CD4-positive, alpha-beta memory T cell (primary cell): Measurements from ENCODE around the gene CNN2. TPM values are rescaled to one million over a fixed set of nuclear protein-coding genes. Genes with fewer than 3 reads are reported as not detected.

ENCODE experiments used
- CTCF ChIA-PET: fragments of 350-600 bp; sonication (Branson Sonifier 250); formaldehyde crosslinking; loops from one replicate; lab custom pipeline; 2021; ENCODE audit warnings: inconsistent platforms; ENCODE audit not compliant: partially characterized antibody; lab: Charles Lee
- POLR2A ChIA-PET: fragments of 350-600 bp; sonication (Branson Sonifier 250); formaldehyde crosslinking; loops from one replicate; lab custom pipeline; 2021; ENCODE audit not compliant: partially characterized antibody; lab: Charles Lee
- DNase-seq, 5 donors: peaks; one replicate each; pipeline versions ENCODE4 v3.0.0 to v3.0.0-alpha.2; 2020 to 2022; ENCODE audit warnings: mixed read lengths in 1 of 5
- H3K27ac ChIP-seq: one replicate; pipeline ENCODE4 v1.7.0; 2013; ENCODE audit warnings: low read depth, low read length
- H3K27me3 ChIP-seq: 2 replicates; pipeline ENCODE4 v1.7.0; 2013; ENCODE audit warnings: mild to moderate bottlenecking, low read length, moderate library complexity; ENCODE audit not compliant: insufficient read depth
- H3K36me3 ChIP-seq: 2 replicates; pipeline ENCODE4 v1.7.0; 2013; ENCODE audit warnings: mild to moderate bottlenecking, low read length, moderate library complexity; ENCODE audit not compliant: insufficient read depth
- H3K4me1 ChIP-seq: 2 replicates; pipeline ENCODE4 v1.7.0; 2013; ENCODE audit warnings: mild to moderate bottlenecking, low read length, moderate library complexity; ENCODE audit not compliant: insufficient read depth
- H3K4me3 ChIP-seq, 2 donors: one replicate each; pipeline ENCODE4 v1.7.0; 2013; ENCODE audit warnings: low read length in 2 of 2, mild to moderate bottlenecking in 1 of 2
- H3K9me3 ChIP-seq, 2 donors: one replicate each; pipeline ENCODE4 v1.7.0; 2013; ENCODE audit warnings: low read length in 2 of 2, control low read depth in 1 of 2; ENCODE audit not compliant: control insufficient read depth in 1 of 2
- H3K27ac Mint-ChIP-seq, 7 donors: one replicate each; pipeline ENCODE4 v1.8.0; 2020 to 2021; ENCODE audit warnings: mixed read lengths in 7 of 7, mild to moderate bottlenecking in 6 of 7, inconsistent platforms in 3 of 7, moderate library complexity in 3 of 7
- H3K27me3 Mint-ChIP-seq, 2 donors: one replicate each; pipeline ENCODE4 v1.8.0; 2020 to 2021; ENCODE audit warnings: mixed read lengths in 2 of 2
- H3K36me3 Mint-ChIP-seq, 2 donors: one replicate each; pipeline ENCODE4 v1.8.0; 2020 to 2021; ENCODE audit warnings: mixed read lengths in 2 of 2, inconsistent platforms in 1 of 2, mild to moderate bottlenecking in 1 of 2
- H3K4me1 Mint-ChIP-seq, 4 donors: one replicate each; pipeline ENCODE4 v1.8.0; 2020 to 2021; ENCODE audit warnings: mixed read lengths in 4 of 4, mild to moderate bottlenecking in 1 of 4
- H3K4me3 Mint-ChIP-seq, 8 donors: one replicate each; pipeline ENCODE4 v1.8.0; 2020 to 2021; ENCODE audit warnings: mixed read lengths in 8 of 8, mild to moderate bottlenecking in 7 of 8, moderate library complexity in 6 of 8, inconsistent platforms in 3 of 8
- H3K9me3 Mint-ChIP-seq, 8 donors: one replicate each; pipeline ENCODE4 v1.8.0; 2020 to 2021; ENCODE audit warnings: mixed read lengths in 8 of 8, mild to moderate bottlenecking in 5 of 8, inconsistent platforms in 3 of 8, moderate library complexity in 1 of 8
- intact Hi-C: fragments of 100-400 bp; cut with micrococcal nuclease; formaldehyde crosslinking; loops from one replicate; pipeline ENCODE4 v1.15.1; 2023
- polyA plus RNA-seq, 2 donors: library from polyadenylated mRNA; unstranded; fragments of 300-500 nt; fragmentation: Illumina TruSeq; gene quantifications; one replicate each; pipeline ENCODE4 v1.2.3, GENCODE V29; 2021
- total RNA-seq, 2 experiments: library from RNA; stranded (reverse); gene quantifications; one replicate each; pipeline ENCODE4 v1.2.3, GENCODE V29; 2021

Gene CNN2
- total and polyA plus RNA-seq, 4 experiments from 2014 or later = 263 to 632 (median 355) TPM

DNA sequence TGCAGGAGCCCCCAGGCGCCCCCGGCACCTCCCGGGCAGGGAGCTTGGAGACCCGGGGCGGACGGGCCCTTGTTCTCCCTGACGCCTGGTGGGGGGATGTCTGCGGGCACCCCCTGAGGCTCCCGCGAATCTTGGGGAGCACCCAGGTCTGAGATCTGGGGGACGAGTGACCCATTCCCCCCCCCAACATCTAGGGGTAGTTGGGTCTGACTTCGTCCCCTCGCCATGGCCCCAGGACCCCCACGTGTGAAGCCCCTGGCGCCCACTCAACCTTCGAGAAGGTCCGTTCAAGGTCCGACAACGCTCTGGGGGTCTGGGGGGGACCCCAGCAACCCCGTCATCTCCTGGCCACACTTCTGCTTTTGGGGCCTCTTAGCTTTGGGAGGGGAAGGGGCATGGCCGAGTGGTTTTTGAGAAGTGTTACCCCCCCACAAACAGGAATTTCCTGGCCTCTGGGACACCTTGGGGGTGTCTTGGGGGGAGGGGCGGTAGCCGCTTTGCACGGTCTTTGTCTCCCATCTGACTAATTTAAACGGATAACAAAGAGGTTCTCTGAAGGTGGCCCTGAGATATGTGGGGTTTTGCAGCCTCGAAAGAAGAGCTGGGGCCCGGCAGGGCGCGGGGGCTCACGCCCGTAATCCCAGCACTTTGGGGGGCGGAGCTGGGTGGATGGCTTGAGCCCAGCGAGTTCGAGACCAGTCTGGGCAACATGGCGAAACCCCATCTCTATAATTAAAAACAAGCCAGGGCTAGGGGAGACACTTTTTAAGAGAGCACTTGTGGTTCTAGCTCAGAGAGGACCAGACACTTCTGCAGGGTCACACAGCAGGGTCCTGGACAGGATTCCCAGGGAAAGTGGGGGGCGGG is 608 bp downstream of the CNN2 start:
- no peaks in the 10 kb centered on the region for H3K9me3 ChIP-seq
- H3K27ac ChIP-seq = peak overlapping the region; percentile 83
- peaks cover 37% of the 10 kb centered on the region for H3K4me1 ChIP-seq
- intact Hi-C loops = loop anchor here (1.0 kb wide), 1 partner anchor 13 kb away; the partner anchor contains the start of gene ABCA7
- H3K4me1 Mint-ChIP-seq = peaks cover 8 to 35% (median 21%) of the 10 kb centered on the region in 4 donors
- CTCF ChIA-PET = interaction anchor here (0.7 to 4.5 kb wide), 9 partner anchors 11 to 163 kb away, joined by 3 to 31 read pairs (median 3); partner anchors contain the start of genes ABCA7 and ARHGAP45
- H3K4me3 ChIP-seq = peak overlapping the region; percentile 91 to 97
- POLR2A ChIA-PET = interaction anchor here (0.7 to 21.2 kb wide), 26 partner anchors 9 to 248 kb away, joined by 3 to 1029 read pairs (median 5); partner anchors contain the start of genes ABCA7, ARHGAP45, ATP5F1D and CIRBP
- peaks cover 0 to 3% (median 0%) of the 10 kb centered on the region in 8 donors for H3K9me3 Mint-ChIP-seq
- H3K27ac Mint-ChIP-seq = peak overlapping the region; percentile 93 to 98 (median 95)
- H3K4me3 Mint-ChIP-seq = peak overlapping the region; percentile 97 to 99 (median 98)
- no peaks in the 10 kb centered on the region for H3K27me3 Mint-ChIP-seq
- H3K36me3 ChIP-seq = peaks cover 5% of the 10 kb centered on the region
- H3K36me3 Mint-ChIP-seq = peaks cover 6 to 16% of the 10 kb centered on the region in 2 donors
- no peaks in the 10 kb centered on the region for H3K27me3 ChIP-seq
- DNase-seq = peak; percentile 31 to 58 (median 46)

DNA sequence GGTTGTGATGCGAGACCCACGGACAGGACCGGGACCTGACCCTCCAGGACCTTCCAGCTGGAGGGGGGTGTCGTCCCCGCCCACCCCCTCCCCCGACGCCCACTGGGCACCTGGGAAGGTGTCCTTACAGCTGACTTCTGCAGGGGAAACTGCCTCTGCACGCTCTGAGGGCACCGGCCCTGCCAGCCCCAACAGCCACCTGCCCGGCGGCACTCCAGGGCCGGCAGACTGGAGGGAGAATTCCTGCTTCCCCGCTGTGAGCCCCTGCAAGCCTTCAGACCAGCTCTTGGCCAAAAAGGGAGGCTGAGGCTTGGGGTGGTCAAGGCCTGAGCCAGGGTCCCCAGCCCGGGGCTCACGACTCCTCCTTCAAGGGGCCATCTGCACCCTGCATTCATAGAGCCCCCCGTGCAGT is 1.2 kb downstream of the CNN2 start:
- Mint-ChIP-seq H3K4me3 (peak overlapping the region; percentile 97 to 99 (median 98)), H3K27ac (peak overlapping the region; percentile 93 to 98 (median 95)), H3K36me3 (peaks cover 12 to 22% of the 10 kb centered on the region in 2 donors), H3K9me3 (peaks cover 0 to 3% (median 0%) of the 10 kb centered on the region in 8 donors), H3K27me3 (no peaks in the 10 kb centered on the region), H3K4me1 (peaks cover 10 to 36% (median 23%) of the 10 kb centered on the region in 4 donors)
- Histone ChIP-seq H3K27ac (peak overlapping the region; percentile 83), H3K27me3 (no peaks in the 10 kb centered on the region), H3K36me3 (peaks cover 11% of the 10 kb centered on the region), H3K9me3 (no peaks in the 10 kb centered on the region), H3K4me3 (peak overlapping the region; percentile 91 to 97), H3K4me1 (peaks cover 42% of the 10 kb centered on the region)
- intact Hi-C loops = loop anchor here (1.0 kb wide), 1 partner anchor 38 kb away; no protein-coding TSS in a partner anchor
- ChIA-PET CTCF (interaction anchor here (1.0 to 4.5 kb wide), 7 partner anchors 11 to 53 kb away, joined by 3 to 31 read pairs (median 3); partner anchors contain the start of genes ABCA7 and ARHGAP45), POLR2A (interaction anchor here (0.7 to 21.2 kb wide), 22 partner anchors 9 to 248 kb away, joined by 3 to 1029 read pairs (median 6); partner anchors contain the start of genes ABCA7, ARHGAP45, CIRBP and FAM174C)
- peak in 1 of 5 donors; percentile 42 for DNase-seq

DNA sequence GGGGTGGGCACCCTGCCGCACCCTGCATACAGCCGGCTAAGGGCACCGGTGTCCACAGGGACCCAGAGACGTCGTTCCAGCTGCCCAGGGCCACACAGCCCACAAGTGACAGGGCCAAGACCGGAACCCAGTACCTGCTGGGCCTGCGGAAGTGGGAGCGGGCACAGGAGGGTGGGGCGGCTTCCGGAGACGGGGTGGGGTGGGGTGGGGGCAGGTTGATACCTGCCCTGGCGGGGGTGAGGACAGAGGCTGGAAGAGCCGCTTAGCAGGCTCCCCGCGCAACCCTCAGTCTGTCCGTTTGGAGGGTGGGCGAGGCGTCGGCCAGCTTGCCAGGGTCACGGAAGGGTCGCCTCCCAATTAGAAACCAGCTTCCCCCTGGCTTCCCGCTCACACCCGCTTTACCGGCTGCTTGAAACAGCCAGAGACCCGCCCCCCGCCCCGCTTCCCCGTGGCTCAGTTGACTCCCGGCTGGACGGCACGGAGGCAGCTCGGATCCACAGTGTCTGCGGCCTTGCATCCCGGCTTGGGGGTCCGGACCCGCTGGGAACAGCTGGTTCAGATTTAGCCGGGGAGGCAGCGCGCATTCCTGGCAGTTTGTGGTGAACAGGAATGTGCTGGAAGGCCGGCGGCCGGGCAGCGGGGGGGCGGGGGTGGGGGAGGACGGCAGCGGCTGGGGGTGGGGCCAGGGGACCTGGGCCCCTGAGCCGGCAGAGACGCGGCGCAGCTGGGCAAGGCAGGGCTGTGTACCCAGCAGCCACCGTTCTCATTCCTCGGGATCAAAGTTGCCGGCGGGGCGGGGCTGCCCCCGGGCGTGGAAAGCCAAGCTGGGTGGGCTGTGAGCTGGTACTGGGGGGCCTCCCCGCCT is 1.9 kb downstream of the CNN2 start:
- H3K27ac ChIP-seq = peak overlapping the region; percentile 83
- ChIA-PET CTCF (interaction anchor here (0.8 to 4.5 kb wide), 8 partner anchors 10 to 238 kb away, joined by 3 to 31 read pairs (median 4); partner anchors contain the start of genes ABCA7 and ARHGAP45), POLR2A (interaction anchor here (0.7 to 21.2 kb wide), 28 partner anchors 10 to 247 kb away, joined by 3 to 1029 read pairs (median 6); partner anchors contain the start of genes ABCA7, ARHGAP45, CIRBP and FAM174C)
- no peaks in the 10 kb centered on the region for H3K27me3 Mint-ChIP-seq
- H3K4me3 Mint-ChIP-seq = peak overlapping the region; percentile 89 to 98 (median 97)
- H3K4me1 ChIP-seq = peaks cover 49% of the 10 kb centered on the region
- H3K36me3 Mint-ChIP-seq = peaks cover 12 to 28% of the 10 kb centered on the region in 2 donors
- peak; percentile 65 to 79 (median 75) for DNase-seq
- H3K27me3 ChIP-seq = no peaks in the 10 kb centered on the region
- intact Hi-C loops = loop anchor here (1.0 kb wide), 1 partner anchor 37 kb away; no protein-coding TSS in a partner anchor
- H3K4me1 Mint-ChIP-seq = peaks cover 10 to 40% (median 27%) of the 10 kb centered on the region in 4 donors
- peak overlapping the region; percentile 91 to 97 for H3K4me3 ChIP-seq
- peaks cover 0 to 3% (median 0%) of the 10 kb centered on the region in 8 donors for H3K9me3 Mint-ChIP-seq
- no peaks in the 10 kb centered on the region for H3K9me3 ChIP-seq
- peaks cover 18% of the 10 kb centered on the region for H3K36me3 ChIP-seq
- H3K27ac Mint-ChIP-seq = peak overlapping the region; percentile 89 to 98 (median 93)

DNA sequence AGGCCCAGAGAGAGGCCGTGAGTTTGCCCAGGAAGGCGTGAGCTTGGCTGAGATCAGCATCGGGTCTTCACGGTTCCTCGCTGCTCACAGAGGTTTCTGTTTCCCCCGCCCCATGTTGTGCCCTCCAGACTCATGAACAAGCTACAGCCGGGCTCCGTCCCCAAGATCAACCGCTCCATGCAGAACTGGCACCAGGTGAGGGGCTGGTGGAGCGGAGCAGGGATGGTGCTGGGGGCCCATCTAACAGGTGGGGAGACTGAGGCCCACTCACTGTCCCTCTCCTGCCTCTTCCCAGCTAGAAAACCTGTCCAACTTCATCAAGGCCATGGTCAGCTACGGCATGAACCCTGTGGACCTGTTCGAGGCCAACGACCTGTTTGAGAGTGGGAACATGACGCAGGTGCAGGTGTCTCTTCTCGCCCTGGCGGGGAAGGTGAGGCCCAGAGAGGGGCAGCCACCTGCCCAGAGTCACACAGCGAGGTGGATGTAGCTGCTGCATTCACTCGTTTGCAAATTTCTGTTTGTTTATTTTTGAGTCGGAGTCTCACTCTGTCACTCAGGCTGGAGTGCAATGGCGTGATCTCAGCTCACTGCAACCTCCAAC is 6.0 kb downstream of the CNN2 start:
- no peak overlapping the region for H3K4me3 ChIP-seq
- H3K4me3 Mint-ChIP-seq = peak overlapping the region in 1 of 8 donors; percentile 15
- peaks cover 26 to 40% of the 10 kb centered on the region in 2 donors for H3K36me3 Mint-ChIP-seq
- H3K27ac ChIP-seq = peak overlapping the region; percentile 9
- no peaks in the 10 kb centered on the region for H3K27me3 ChIP-seq
- peaks cover 0 to 3% (median 0%) of the 10 kb centered on the region in 8 donors for H3K9me3 Mint-ChIP-seq
- ChIA-PET CTCF (interaction anchor here (0.7 to 2.9 kb wide), 8 partner anchors 11 to 234 kb away, joined by 3 to 18 read pairs (median 3); partner anchors contain the start of genes RNU6-2 and TMEM259), POLR2A (interaction anchor here (0.8 to 21.2 kb wide), 7 partner anchors 7 to 237 kb away, joined by 3 to 1029 read pairs (median 6); partner anchors contain the start of genes ABCA7, ARHGAP45, CIRBP and RNU6-2)
- intact Hi-C loops = no loop called here
- peaks cover 19 to 63% (median 38%) of the 10 kb centered on the region in 4 donors for H3K4me1 Mint-ChIP-seq
- no peak for DNase-seq
- no peaks in the 10 kb centered on the region for H3K27me3 Mint-ChIP-seq
- peaks cover 64% of the 10 kb centered on the region for H3K4me1 ChIP-seq
- H3K27ac Mint-ChIP-seq = peak overlapping the region; percentile 36 to 89 (median 61)
- H3K36me3 ChIP-seq = peaks cover 27% of the 10 kb centered on the region
- H3K9me3 ChIP-seq = no peaks in the 10 kb centered on the region

DNA sequence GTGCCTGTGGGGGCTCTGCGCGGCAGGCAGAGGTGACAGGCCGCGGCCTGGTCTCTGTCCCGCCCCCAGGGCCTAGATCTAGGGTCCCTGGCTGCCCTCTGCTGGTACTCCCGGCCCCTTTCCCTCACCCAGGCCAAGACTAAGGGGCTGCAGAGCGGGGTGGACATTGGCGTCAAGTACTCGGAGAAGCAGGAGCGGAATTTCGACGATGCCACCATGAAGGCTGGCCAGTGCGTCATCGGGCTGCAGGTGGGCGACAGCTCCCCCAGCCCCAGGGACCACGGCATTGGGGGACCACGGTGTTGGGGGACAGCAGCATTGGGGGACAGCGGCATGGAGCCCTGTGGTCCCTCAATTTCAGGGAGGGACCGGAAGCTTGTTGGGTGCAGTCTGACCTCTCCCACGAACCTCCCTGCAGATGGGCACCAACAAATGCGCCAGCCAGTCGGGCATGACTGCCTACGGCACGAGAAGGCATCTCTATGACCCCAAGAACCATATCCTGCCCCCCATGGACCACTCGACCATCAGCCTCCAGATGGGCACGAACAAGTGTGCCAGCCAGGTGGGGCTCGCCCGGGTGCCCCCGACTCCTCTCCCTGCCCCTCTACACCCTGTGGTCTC is 9.7 kb downstream of the CNN2 start:
- peaks cover 32 to 76% (median 56%) of the 10 kb centered on the region in 4 donors for H3K4me1 Mint-ChIP-seq
- peaks cover 27 to 55% of the 10 kb centered on the region in 2 donors for H3K36me3 Mint-ChIP-seq
- peak overlapping the region in 2 of 8 donors; percentile 29 to 48 for H3K4me3 Mint-ChIP-seq
- Histone ChIP-seq H3K4me3 (no peak overlapping the region), H3K9me3 (no peaks in the 10 kb centered on the region), H3K27me3 (no peaks in the 10 kb centered on the region), H3K4me1 (peaks cover 65% of the 10 kb centered on the region), H3K27ac (no peak overlapping the region), H3K36me3 (peaks cover 31% of the 10 kb centered on the region)
- ChIA-PET CTCF (interaction anchor here (1.2 to 4.7 kb wide), 5 partner anchors 7 to 31 kb away, joined by 3 to 31 read pairs (median 4); partner anchors contain the start of genes ARHGAP45 and RNU6-2), POLR2A (interaction anchor here (1.0 to 57.1 kb wide), 5 partner anchors 11 to 233 kb away, joined by 3 to 3893 read pairs (median 25); partner anchors contain the start of genes ARHGAP45, CIRBP, CNN2 and GPX4)
- no peaks in the 10 kb centered on the region for H3K27me3 Mint-ChIP-seq
- DNase-seq = no peak
- H3K9me3 Mint-ChIP-seq = peaks cover 0 to 6% (median 0%) of the 10 kb centered on the region in 8 donors
- H3K27ac Mint-ChIP-seq = peak overlapping the region; percentile 23 to 97 (median 82)
- intact Hi-C loops = loop anchor here (2.0 to 5.0 kb wide), 2 partner anchors 35 to 54 kb away; partner anchors contain the start of genes GRIN3B and WDR18
